GM12865 (cell line): ENCODE results near the gene PKNOX2.
A peak's percentile ranks its signal among the peaks of the same experiment; 100 is the strongest.

Source experiments
- DNase-seq: peaks from one replicate; pipeline ENCODE4 v3.0.0; 2010; ENCODE audit warnings: low read depth
- H3K4me3 ChIP-seq: 2 replicates; pipeline ENCODE4 v1.5.1; 2011; ENCODE audit warnings: mild to moderate bottlenecking, low read depth, low read length, control low read depth
- CTCF ChIP-seq: IDR thresholded peaks from 2 replicates; pipeline ENCODE4 v1.5.1; 2011; ENCODE audit warnings: low read length, control low read depth, low read depth, inconsistent platforms; ENCODE audit not compliant: insufficient read depth; ENCODE audit errors: missing control alignments

PKNOX2 gene

GRCh38 chr11:125348674-125349309, 184.2 kb downstream of the PKNOX2 start:
- TF ChIP-seq CTCF = peak; percentile 88
- DNase-seq = peak; percentile 11
- no peak overlapping the region for H3K4me3 ChIP-seq

- no peak for TF ChIP-seq CTCF
- no peak for DNase-seq
- no peak overlapping the region for H3K4me3 ChIP-seq
These were observed 185.9 kb downstream of the PKNOX2 start for GRCh38 chr11:125350206-125351032.

- no peak for TF ChIP-seq CTCF
- no peak overlapping the region for H3K4me3 ChIP-seq
- no peak for DNase-seq
These were observed 186.7 kb downstream of the PKNOX2 start for GRCh38 chr11:125351033-125351867.

- H3K4me3 ChIP-seq = no peak overlapping the region
- TF ChIP-seq CTCF = no peak
- no peak for DNase-seq
These were observed 187.3 kb downstream of the PKNOX2 start for GRCh38 chr11:125351868-125352250.

GRCh38 chr11:125356797-125357196, 192.2 kb downstream of the PKNOX2 start:
- TF ChIP-seq CTCF = no peak
- no peak overlapping the region for H3K4me3 ChIP-seq
- DNase-seq = no peak

GRCh38 chr11:125357551-125357950, 193.0 kb downstream of the PKNOX2 start:
- no peak for TF ChIP-seq CTCF
- peak; percentile 13 for DNase-seq
- no peak overlapping the region for H3K4me3 ChIP-seq
